ENCODE measurements around the gene LYSMD1.
A peak's percentile ranks its signal among the peaks of the same experiment; 100 is the strongest.

Gene LYSMD1

GRCh38 chr1:151147665-151148064 lies 18.0 kb downstream of the LYSMD1 start:
- Histone ChIP-seq H3K4me3 (ENCODE audit: low read depth, low read length) (no peak overlapping the region), H3K27ac (ENCODE audit: low read depth, low read length) (no peak overlapping the region)

GRCh38 chr1:151147132-151147503 lies 18.6 kb downstream of the LYSMD1 start:
- peaks cover 25% of the 10 kb centered on the region for H3K27me3 ChIP-seq (ENCODE audit: control insufficient read depth, insufficient read depth, low read length)
- H3K9ac ChIP-seq (ENCODE audit: low read length): peak overlapping the region; percentile 29
- no peaks in the 10 kb centered on the region for H3K36me3 ChIP-seq (ENCODE audit: control insufficient read depth, insufficient read depth, low read length)
- H3K9me3 ChIP-seq (ENCODE audit: control insufficient read depth, insufficient read depth, low read depth, low read length): no peaks in the 10 kb centered on the region
- H3K27ac ChIP-seq (ENCODE audit: low read depth, low read length): no peak overlapping the region
- H3K4me1 ChIP-seq (ENCODE audit: control insufficient read depth, insufficient read depth, low read length): peaks cover 38% of the 10 kb centered on the region
- H3K4me3 ChIP-seq (ENCODE audit: low read depth, low read length): peak overlapping the region; percentile 73

More at GRCh38 chr1:151147665-151148064, 18.0 kb downstream of the LYSMD1 start:
- peaks cover 25% of the 10 kb centered on the region for H3K27me3 ChIP-seq (ENCODE audit: control insufficient read depth, insufficient read depth, low read length)
- H3K36me3 ChIP-seq (ENCODE audit: control insufficient read depth, insufficient read depth, low read length): no peaks in the 10 kb centered on the region
- no peak overlapping the region for H3K9ac ChIP-seq (ENCODE audit: low read length)
- H3K9me3 ChIP-seq (ENCODE audit: control insufficient read depth, insufficient read depth, low read depth, low read length): no peaks in the 10 kb centered on the region
- peaks cover 37% of the 10 kb centered on the region for H3K4me1 ChIP-seq (ENCODE audit: control insufficient read depth, insufficient read depth, low read length)

- peaks cover 38% of the 10 kb centered on the region for H3K4me1 ChIP-seq (ENCODE audit: control insufficient read depth, insufficient read depth, low read length)
- H3K27me3 ChIP-seq (ENCODE audit: control insufficient read depth, insufficient read depth, low read length): peaks cover 25% of the 10 kb centered on the region
- H3K9me3 ChIP-seq (ENCODE audit: control insufficient read depth, insufficient read depth, low read depth, low read length): no peaks in the 10 kb centered on the region
- no peak within 1 kb of the TSS for H3K27ac ChIP-seq (ENCODE audit: low read depth, low read length)
- H3K36me3 ChIP-seq (ENCODE audit: control insufficient read depth, insufficient read depth, low read length): no peaks in the 10 kb centered on the region
- H3K4me3 ChIP-seq (ENCODE audit: low read depth, low read length): peak within 1 kb of the TSS; percentile 73
- H3K9ac ChIP-seq (ENCODE audit: low read length): peak within 1 kb of the TSS; percentile 73
Measured at GRCh38 chr1:151146412-151147131, 19.1 kb downstream of the LYSMD1 start, which contains the start of gene SEMA6C. Gene SEMA6C (minus strand): TSS chr1:151146631. CDS start chr1:151142621, 4,010 bp downstream.

- Histone ChIP-seq H3K9ac (ENCODE audit: low read length) (peak overlapping the region; percentile 73), H3K27me3 (ENCODE audit: control insufficient read depth, insufficient read depth, low read length) (peaks cover 25% of the 10 kb centered on the region), H3K4me3 (ENCODE audit: low read depth, low read length) (peak overlapping the region; percentile 73), H3K4me1 (ENCODE audit: control insufficient read depth, insufficient read depth, low read length) (peaks cover 38% of the 10 kb centered on the region), H3K36me3 (ENCODE audit: control insufficient read depth, insufficient read depth, low read length) (no peaks in the 10 kb centered on the region), H3K27ac (ENCODE audit: low read depth, low read length) (no peak overlapping the region), H3K9me3 (ENCODE audit: control insufficient read depth, insufficient read depth, low read depth, low read length) (no peaks in the 10 kb centered on the region)
Measured at GRCh38 chr1:151146072-151146411, 19.7 kb downstream of the LYSMD1 start.

- Histone ChIP-seq H3K27ac (ENCODE audit: low read depth, low read length) (no peak overlapping the region), H3K27me3 (ENCODE audit: control insufficient read depth, insufficient read depth, low read length) (peaks cover 25% of the 10 kb centered on the region), H3K4me1 (ENCODE audit: control insufficient read depth, insufficient read depth, low read length) (peaks cover 38% of the 10 kb centered on the region), H3K9ac (ENCODE audit: low read length) (peak overlapping the region; percentile 73), H3K4me3 (ENCODE audit: low read depth, low read length) (peak overlapping the region; percentile 73), H3K36me3 (ENCODE audit: control insufficient read depth, insufficient read depth, low read length) (no peaks in the 10 kb centered on the region), H3K9me3 (ENCODE audit: control insufficient read depth, insufficient read depth, low read depth, low read length) (no peaks in the 10 kb centered on the region)
Measured at GRCh38 chr1:151145304-151146071, 20.2 kb downstream of the LYSMD1 start.

- Histone ChIP-seq H3K4me1 (ENCODE audit: control insufficient read depth, insufficient read depth, low read length) (peaks cover 38% of the 10 kb centered on the region), H3K9me3 (ENCODE audit: control insufficient read depth, insufficient read depth, low read depth, low read length) (no peaks in the 10 kb centered on the region), H3K27ac (ENCODE audit: low read depth, low read length) (no peak overlapping the region), H3K36me3 (ENCODE audit: control insufficient read depth, insufficient read depth, low read length) (0 out of 2 replicates have a peak, but pooled peaks cover under 1% of the 10 kb centered on the region), H3K27me3 (ENCODE audit: control insufficient read depth, insufficient read depth, low read length) (peaks cover 25% of the 10 kb centered on the region), H3K4me3 (ENCODE audit: low read depth, low read length) (peak overlapping the region; percentile 73), H3K9ac (ENCODE audit: low read length) (peak overlapping the region; percentile 73)
Measured at GRCh38 chr1:151144474-151145303, 21.0 kb downstream of the LYSMD1 start.

GRCh38 chr1:151143986-151144385 lies 21.7 kb downstream of the LYSMD1 start:
- peak overlapping the region; percentile 73; the same call in 1 of the 2 replicates for H3K4me3 ChIP-seq (ENCODE audit: low read depth, low read length)
- no peak overlapping the region for H3K9ac ChIP-seq (ENCODE audit: low read length)
- peaks cover 7% of the 10 kb centered on the region; the same call in 1 of the 2 replicates for H3K36me3 ChIP-seq (ENCODE audit: control insufficient read depth, insufficient read depth, low read length)
- no peaks in the 10 kb centered on the region for H3K9me3 ChIP-seq (ENCODE audit: control insufficient read depth, insufficient read depth, low read depth, low read length)
- peaks cover 38% of the 10 kb centered on the region for H3K4me1 ChIP-seq (ENCODE audit: control insufficient read depth, insufficient read depth, low read length)
- H3K27me3 ChIP-seq (ENCODE audit: control insufficient read depth, insufficient read depth, low read length): peaks cover 25% of the 10 kb centered on the region
- H3K27ac ChIP-seq (ENCODE audit: low read depth, low read length): no peak overlapping the region

GRCh38 chr1:151143057-151143435 lies 22.7 kb downstream of the LYSMD1 start:
- H3K4me1 ChIP-seq (ENCODE audit: control insufficient read depth, insufficient read depth, low read length): peaks cover 38% of the 10 kb centered on the region
- no peak overlapping the region for H3K4me3 ChIP-seq (ENCODE audit: low read depth, low read length)
- no peak overlapping the region for H3K9ac ChIP-seq (ENCODE audit: low read length)
- no peaks in the 10 kb centered on the region for H3K9me3 ChIP-seq (ENCODE audit: control insufficient read depth, insufficient read depth, low read depth, low read length)
- no peak overlapping the region for H3K27ac ChIP-seq (ENCODE audit: low read depth, low read length)
- H3K27me3 ChIP-seq (ENCODE audit: control insufficient read depth, insufficient read depth, low read length): peaks cover 25% of the 10 kb centered on the region
- peaks cover 7% of the 10 kb centered on the region; the same call in 1 of the 2 replicates for H3K36me3 ChIP-seq (ENCODE audit: control insufficient read depth, insufficient read depth, low read length)

GRCh38 chr1:151142411-151143056 lies 23.2 kb downstream of the LYSMD1 start:
- H3K27me3 ChIP-seq (ENCODE audit: control insufficient read depth, insufficient read depth, low read length): peaks cover 21% of the 10 kb centered on the region
- peaks cover 36% of the 10 kb centered on the region for H3K4me1 ChIP-seq (ENCODE audit: control insufficient read depth, insufficient read depth, low read length)
- no peak overlapping the region for H3K4me3 ChIP-seq (ENCODE audit: low read depth, low read length)
- H3K27ac ChIP-seq (ENCODE audit: low read depth, low read length): no peak overlapping the region
- H3K9ac ChIP-seq (ENCODE audit: low read length): no peak overlapping the region
- H3K9me3 ChIP-seq (ENCODE audit: control insufficient read depth, insufficient read depth, low read depth, low read length): no peaks in the 10 kb centered on the region
- peaks cover 7% of the 10 kb centered on the region; the same call in 1 of the 2 replicates for H3K36me3 ChIP-seq (ENCODE audit: control insufficient read depth, insufficient read depth, low read length)

- Histone ChIP-seq H3K27ac (ENCODE audit: low read depth, low read length) (no peak overlapping the region), H3K4me3 (ENCODE audit: low read depth, low read length) (no peak overlapping the region), H3K9ac (ENCODE audit: low read length) (no peak overlapping the region), H3K36me3 (ENCODE audit: control insufficient read depth, insufficient read depth, low read length) (peaks cover 32% of the 10 kb centered on the region), H3K4me1 (ENCODE audit: control insufficient read depth, insufficient read depth, low read length) (peaks cover 8% of the 10 kb centered on the region), H3K27me3 (ENCODE audit: control insufficient read depth, insufficient read depth, low read length) (peaks cover 9% of the 10 kb centered on the region; the same call in 1 of the 2 replicates), H3K9me3 (ENCODE audit: control insufficient read depth, insufficient read depth, low read depth, low read length) (no peaks in the 10 kb centered on the region)
Measured at GRCh38 chr1:151137789-151138188, 27.9 kb downstream of the LYSMD1 start.
